ENCODE data around the gene PSTPIP1.

PSTPIP1 gene

DNA sequence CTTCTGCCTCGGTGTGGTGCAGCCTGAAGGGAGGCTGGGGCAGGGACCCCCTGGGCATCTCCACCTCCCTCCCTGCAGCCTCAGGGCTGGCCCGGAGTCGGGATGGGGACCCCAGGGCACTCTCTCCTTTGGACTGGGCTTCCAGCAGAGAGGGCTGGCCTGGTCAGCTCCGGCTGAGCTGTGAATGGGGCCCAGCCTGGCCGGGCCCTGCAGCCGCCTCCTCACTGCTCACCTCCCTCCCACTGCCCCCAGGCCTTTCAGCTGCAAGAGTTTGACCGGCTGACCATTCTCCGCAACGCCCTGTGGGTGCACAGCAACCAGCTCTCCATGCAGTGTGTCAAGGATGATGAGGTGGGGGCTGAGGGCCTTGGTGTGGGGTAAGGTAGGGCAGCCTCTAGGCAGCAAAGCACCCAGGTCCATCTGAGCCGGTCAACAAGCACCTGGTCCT lies 36.0 kb downstream of the PSTPIP1 start:
- no peak for DNase-seq

DNA sequence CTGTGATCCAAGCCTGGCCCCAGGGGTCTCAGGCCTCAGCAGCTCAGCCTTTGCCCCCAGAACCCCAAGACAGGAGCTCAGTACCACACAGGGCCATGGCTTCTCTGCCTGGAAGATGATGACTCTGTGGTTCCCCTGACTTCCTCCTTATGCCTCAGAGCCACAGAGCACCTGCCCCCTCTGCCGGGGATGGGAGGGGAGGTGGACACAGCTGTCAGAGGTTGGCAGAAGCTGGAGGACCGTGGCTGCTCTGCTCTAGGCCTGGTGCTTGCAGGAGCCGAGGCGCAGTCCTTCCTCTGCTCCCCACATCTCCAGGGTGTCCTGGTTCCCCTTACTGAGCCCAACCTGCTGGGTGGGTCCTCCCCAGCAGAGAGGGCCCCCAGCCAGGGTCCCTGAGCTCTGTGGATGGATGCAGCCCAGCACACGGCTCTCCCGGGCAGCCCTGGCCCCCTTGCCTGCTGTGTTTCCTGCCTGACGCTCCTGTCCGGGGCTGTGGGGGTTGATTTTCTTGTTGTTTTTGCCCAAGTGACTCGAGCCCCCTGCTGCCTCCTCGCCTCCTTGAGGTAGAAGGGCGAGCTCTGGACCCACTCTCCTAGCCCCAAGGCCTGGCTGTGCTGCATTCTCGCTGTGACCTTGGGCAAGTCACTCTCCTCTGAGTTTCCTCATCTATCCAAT lies 36.6 kb downstream of the PSTPIP1 start:
- DNase-seq: no peak

DNA sequence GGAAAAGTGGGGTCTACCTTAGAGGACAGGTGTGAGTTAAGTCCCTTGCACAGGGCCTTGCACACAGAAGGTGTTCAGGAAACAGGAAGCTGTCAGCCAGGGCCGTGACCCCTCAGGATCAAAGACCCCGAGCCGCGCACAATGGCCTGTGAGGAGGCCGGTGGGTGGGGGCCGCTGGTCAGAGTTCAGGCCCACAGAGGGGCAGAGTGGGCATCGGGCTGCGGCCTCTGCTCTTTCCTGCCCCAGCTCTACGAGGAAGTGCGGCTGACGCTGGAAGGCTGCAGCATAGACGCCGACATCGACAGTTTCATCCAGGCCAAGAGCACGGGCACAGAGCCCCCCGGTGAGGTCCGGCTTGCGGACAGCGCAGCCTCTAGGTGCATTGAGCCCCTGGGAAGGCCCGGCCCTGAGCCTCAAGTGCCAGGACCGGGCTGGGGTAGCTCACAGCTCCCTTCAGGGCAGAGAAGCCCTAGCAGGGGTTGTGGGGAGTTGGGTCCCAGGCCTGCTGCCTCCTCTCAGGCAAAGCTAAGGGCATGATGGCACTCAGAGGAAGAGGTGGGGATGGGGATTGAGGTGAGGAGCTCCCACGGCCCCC lies 37.2 kb downstream of the PSTPIP1 start:
- DNase-seq: no peak

DNA sequence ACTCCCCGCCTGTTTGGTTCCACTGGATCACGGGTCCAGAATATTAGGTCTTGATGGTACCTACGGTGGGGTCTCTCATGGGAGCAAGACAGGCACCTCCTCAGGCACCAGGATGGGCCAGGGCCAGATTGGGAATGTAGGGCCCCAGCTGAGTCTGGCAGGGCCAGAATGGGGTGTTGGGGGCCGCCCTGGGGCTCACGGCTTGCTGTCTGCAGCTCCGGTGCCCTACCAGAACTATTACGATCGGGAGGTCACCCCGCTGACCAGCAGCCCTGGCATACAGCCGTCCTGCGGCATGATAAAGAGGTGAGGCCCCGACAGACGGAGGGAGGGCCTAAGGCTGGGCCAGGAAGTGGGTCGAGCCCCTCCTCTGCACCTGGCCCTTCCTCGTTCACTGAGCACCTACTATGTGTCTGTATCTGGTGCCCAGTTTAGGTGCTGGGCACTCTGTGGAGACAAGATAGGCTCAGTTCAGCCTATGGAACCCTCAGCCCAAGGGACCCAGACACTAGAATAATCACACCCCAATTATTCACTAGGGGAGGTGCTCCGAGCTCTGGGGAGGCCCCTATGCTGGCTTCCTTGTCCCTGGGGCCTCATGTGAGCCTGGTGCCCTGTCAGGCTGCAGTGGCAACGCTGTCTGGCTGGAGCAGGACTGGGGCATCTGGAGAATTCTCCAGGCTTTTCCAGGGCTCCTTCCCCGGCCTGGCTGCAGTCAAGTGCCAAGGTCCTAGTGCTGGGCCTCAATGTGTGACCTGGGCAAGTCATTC lies 37.9 kb downstream of the PSTPIP1 start:
- DNase-seq: no peak

DNA sequence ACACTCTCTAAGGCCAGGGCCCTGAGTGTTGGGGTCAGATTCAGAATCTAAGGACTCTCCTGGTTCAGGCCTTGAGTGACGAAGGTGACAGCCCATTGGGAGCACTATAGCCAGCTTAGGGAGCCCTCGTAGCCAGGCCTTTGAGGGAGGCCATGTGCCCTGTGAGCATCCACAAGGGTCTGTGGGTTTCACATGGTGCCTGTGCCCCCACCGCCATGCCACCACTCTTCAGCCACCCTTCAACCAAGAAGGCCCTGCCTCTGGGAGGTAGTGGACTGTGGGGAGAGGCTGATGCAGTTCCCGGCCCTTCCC lies 38.4 kb downstream of the PSTPIP1 start:
- DNase-seq: no peak

DNA sequence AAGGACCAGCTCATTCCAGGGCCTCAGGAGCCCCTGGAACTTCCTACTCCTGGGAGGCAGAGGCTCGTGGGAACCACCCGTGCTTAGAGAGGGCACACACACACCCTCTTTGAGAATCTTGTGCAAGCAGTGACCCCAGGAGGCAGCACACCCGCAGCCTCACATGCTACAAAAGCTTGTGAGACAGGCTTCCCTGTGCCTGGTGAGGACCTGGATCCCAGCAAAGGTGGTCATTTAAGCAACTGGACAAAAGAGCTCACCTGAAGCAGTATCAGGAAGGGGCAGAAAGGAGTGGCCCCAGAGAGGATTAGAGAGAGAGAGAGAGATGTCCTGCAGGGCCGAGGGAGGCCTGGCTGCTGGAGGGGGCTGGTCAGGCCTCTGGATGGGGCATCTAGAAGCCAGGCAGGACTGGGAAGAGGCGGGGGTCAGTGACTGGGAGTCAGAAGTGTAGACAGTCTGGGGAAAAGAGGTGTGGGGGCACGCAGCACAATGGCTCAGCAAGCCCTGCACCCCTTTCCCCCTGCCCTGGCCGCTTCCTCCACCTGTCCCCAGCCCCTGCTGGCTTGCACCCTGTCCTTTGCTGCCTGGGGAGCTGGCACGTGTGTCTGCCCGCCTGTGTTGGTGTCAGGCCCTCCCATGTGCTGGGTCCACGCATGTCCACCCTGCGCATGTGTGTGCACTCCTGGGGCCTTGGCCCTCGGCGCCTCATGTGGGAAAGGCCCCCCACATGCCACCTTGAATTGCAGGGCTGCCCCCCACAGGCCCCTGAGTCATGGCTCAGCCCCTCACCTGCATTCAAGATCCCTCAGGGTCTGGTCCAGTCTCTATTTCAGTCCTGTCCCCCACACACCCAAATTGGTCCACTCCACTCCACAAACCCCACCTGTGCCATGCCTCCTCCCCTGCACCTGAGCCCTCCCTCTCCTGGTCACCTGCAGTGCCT lies 39.1 kb downstream of the PSTPIP1 start:
- no peak for DNase-seq

DNA sequence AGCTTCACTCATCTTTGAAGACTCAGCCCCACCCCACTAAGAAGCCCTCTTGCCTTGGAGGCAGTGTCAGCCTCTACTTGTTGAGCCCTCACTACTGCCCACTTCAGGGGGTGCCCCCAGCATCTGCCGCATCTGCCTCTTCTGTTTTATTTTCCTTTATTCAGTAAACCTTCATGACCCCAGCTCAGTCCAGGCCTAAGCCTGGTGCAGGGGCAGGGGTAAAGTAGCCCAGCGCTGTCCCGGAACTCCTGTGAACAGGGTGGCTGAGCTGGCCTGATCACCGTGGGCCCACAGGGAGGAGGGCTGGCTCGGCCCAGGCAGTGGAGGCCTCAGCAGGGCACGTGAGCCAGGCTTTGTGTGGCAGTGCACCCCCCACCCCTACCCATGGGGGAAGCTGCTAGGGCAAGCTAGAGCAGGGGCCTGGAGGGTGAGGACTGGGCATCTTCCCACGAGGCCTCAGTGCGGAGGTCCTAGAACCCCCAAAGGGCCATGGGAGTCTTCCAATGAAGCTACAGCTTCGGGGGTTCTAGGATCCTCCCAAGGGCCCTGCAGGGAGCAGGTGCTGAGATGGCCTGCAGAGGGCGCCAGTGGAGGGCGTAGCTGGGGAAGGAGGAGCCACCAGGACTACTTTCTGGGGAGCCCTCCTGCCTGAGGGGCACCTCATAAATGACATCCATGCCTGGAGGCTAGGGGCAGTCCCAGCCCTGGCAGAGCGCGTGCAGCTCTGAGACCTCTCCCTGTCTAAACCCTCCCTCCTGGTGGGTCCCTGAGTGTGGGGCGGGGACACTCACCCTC lies 40.0 kb downstream of the PSTPIP1 start:
- DNase-seq: no peak

DNA sequence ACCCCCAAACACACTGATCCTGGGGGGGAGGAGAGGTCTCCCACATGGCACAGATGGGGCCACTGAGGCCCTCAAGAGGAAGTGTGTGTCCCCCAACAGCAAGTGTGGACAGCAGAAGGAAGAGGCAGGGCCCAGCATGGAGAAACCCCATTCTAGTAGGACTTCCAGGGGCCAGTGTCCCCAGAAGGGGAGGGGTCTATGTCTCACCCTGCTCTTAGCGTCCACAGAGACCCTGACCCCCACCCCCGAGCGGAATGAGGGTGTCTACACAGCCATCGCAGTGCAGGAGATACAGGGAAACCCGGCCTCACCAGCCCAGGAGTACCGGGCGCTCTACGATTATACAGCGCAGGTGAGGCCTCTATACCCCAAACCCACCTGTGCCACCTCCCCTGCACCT lies 40.7 kb downstream of the PSTPIP1 start:
- no peak for DNase-seq

DNA sequence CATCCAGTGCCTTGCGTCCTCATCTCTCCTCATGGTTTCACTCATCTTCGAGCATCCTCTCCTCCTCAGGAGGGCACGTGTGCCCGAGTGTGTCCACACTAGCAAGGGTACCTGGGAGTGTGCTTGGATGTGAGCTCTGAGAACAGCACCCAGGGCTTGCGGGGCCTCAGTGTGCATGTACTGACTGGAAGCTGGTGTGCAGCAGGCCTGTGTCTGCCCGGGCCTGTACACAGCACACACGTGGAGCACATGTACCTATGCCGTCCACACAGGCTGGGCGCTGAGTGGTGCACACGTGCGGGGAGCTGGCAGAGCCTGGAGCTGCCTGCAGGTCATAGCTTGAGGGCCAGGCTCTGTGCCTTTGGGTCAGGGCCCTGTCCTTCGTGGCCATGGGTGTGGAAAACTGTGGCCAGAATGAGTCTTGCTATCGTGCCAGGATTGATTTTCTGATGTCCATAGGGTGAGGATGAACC lies 41.1 kb downstream of the PSTPIP1 start:
- no peak for DNase-seq

DNA sequence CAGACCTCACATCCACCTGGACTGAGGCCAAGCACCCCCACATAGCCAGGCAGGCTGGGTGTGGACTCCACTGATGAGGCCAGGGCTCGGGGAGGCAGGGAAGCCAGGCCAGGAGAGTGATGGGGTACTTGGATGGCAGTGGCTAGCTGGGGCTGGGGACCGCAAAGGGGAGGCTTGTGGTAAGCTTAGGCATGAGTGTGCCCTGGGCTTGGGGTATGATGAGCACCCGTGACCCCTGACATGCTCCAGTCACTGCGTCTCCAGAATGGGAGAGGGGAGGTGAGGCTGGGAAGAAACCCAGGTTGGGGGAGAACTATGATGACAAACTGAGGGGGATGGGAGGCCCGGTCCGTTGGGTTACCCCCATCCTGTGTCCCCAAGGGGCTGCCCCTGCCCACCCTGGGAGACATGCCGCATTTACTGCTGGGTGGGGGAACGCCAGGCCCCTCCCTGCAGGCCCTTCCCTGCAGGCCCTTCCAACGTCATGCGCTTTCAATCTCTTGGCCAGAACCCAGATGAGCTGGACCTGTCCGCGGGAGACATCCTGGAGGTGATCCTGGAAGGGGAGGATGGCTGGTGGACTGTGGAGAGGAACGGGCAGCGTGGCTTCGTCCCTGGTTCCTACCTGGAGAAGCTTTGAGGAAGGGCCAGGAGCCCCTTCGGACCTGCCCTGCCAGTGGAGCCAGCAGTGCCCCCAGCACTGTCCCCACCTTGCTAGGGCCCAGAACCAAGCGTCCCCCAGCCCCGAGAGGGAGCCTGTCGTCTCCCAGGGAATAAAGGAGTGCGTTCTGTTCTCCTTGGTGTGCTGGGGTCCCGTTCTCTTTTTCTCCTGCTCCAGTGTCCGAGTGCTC lies 41.8 kb downstream of the PSTPIP1 start:
- DNase-seq: no peak

DNA sequence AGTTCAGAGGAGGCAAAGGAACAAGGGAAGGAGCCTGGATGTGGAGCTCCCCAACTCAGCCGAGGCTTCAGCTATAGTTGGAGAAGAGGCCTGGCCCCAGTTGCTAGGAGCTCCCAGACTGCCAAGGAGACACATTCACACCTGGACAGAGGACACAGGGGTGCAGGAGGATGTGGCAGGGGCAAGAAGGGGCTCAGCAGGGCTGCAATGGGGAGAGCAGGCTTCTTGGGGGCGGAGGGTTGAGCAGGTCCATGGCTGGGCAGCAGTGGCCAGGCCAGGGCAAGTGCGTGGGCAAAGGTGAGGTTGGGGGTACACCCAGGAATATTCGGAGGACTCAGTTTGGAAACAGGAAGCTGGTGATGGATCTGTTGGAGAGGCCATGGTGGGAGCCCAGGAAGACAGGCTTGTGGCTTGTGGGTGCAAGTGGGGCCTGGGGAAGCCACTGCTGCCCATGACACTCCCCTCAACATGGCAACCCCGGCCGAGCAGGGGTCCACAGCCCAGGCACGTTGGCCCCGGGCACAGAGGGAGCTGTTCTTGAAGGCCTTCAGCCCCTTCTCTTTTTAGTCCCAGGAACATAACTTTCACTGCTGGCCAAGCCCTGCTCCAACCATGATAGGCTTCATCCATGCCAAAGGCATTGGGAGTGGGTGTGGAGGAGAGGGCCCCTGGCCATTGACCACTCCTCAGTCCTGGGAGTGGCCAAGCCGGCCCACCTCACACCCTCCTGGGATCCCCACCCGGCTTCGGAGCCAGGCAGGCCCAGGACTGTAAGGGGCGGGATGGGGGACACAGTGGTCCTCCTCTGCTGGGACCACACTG lies 42.7 kb downstream of the PSTPIP1 start:
- no peak for DNase-seq

DNA sequence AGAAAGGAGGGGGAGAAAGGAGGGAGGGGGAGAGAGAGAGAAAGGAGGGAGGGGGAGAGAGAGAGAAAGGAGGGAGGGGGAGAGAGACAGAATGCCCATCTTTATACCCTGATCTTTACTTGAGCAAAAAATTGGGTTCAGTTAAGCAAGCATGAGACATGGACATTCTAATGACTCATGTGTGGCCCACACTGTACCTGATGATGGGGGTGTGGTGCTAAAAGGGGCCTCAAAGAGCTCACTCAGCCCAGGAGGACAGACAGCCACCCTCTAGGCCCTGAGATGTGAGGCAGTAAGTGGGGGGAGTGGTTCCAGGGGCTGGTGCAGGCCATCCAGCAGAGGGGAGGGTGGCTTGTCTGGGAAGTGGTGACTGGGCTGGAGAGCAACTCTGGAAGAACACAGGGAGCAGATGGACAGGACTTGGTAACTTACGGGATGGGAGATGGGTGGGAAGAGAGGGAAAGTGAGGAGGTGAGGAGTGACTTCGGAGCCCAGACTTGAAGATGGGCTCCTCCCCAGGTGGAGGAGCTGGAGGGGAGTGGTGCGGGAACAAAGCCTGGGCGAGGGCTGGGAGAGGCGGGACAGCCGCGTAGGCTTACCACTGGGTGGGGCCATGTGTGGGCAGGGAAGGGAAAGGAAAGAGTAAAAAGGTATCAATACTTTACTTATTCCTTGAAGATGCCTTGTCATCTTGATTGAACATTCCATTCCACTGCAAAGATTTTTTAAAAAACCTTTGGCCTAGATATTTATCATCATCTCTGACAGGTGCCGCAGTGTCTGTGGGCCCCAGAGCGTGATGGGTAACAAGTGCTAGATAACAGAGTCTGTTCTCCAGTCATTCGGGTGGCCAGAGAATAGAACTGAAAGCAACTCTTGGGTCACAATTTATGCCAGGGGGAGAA lies 43.6 kb downstream of the PSTPIP1 start:
- DNase-seq: no peak

DNA sequence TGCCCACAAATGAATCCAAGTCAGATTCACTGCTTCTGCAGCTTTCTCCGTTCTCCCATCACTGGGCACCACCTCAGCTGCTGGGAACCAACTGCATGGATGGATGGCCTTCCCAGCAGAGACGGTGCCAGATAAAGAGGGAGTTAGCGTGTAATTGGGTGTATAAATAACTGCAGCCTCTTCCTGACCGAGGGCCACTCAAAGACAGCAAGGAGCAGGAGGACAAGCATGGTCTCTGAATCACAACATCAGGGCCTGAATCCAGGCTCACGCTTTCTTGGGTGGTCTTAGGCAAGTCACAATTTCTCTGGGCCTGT lies 44.2 kb downstream of the PSTPIP1 start:
- DNase-seq: no peak

DNA sequence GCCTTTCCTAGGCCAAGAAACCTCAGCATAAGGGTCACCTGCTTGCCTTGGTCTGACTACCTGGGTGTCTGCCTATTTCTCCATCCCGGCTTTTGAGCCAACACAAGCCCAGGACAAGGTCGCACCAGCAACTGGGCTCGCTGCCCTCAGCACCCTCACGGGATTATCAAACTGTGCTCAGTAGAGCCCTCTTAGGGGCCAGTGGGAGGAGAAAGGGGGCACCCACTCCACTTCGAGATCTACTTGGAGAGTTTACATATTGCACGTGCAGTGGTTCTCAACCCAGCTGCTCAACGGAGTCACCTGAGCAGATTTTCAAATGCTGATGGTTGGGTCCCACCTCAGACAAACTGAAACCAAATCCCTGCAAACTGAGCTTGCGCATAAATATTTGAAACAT lies 44.9 kb downstream of the PSTPIP1 start:
- DNase-seq: no peak

DNA sequence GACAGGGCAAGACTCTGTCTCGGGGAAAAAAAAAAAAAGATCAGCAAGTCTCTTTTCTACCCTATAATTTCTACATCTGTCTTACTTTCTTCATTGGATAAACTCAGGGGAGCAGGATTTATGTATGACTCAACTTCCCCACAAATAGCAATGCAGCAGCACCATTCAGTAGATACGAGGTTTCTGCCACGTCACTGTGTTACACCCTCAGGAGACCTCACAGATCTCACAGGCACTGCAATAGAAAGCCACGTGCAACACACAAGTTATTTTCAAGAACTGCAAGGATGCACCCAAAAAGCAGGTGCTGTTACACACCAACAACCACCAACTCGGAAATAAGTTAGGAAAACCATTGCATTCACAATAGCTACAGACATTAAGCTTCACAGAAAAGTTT lies 45.7 kb downstream of the PSTPIP1 start:
- no peak for DNase-seq

DNA sequence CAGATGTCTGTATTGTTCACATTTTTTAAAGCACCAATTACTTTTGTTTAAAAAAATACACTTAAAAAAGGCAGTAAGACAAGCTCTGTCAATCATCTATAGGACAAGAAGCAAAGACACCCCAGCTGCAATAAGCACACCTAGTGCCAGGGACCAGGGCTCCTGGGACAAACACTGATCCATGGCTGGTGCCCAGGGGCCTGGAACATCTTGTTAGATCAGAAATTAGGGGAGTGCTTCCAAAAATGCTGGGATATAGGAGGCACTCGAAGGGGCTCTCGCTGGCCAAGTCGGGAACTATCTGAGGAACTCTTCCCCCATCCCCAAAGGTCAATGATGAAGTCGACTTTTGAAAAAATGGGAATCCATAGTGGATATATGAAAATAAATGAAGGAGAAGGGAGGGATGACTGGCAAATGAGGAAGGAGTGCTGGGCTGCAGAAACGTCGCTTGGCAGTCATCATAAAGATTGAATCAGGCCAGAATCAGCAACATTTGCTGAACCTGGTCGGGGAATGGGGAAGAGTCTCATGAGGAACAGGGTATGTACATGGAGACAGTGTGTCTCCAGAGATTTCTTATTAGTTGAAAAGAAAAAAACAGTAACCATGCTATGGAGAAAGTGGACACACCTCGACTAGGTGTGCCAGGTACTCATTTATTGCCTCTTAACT lies 47.5 kb downstream of the PSTPIP1 start:
- no peak for DNase-seq

DNA sequence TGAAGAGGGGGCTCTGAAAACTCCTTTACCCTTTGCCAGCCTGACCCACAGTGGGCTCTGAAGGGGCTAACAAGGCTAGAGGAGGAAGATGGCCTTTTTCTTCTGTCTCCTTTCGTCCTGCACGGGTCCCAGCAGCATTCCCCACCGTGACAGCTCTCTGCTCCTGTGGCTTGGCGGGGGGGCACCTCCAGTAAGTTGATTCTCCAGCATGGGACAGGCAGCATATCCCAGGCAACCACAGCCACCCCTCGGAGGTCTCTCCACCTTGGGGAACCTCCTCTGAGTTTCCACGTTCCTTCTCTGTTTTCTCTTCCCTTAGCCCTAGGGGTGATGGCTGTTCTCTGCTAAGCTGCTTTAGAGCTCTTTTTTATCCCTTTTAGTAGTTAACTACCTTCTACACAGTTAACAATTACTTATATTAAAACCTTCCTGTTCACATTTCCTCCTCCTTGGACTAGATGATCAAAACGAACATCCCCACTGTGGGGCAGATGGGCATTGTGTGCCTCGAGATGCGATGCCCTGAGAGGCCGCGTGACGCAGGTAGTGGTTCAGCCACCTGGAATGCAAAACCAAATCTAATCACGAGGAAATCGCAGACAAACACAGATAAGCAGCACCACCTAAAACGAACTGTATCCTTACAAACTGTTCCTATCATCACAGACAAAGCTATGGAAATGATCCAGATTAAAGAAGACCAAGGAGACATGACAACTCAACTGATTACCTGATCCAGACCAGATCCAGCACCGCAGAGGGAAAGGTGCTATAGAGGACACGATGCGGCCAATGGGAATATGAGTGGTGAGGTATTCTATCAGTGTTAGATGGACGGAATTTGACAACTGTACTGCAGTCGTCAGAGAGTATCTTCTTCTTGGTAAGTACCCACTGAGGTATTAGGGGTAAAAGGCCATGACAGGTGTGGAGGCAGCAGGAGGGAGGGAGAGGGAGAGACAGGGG lies 48.3 kb downstream of the PSTPIP1 start:
- no peak for DNase-seq

Measured in hippocampal formation (tissue), 2 donors.